Measurements from ENCODE around the gene TAS1R3. TPM values are rescaled to one million over a fixed set of nuclear protein-coding genes. Genes with fewer than 3 reads are reported as not detected.

Gene TAS1R3
- total RNA-seq, 1 donor from 2014 or later: 0.97 TPM

GRCh38 chr1:1317420-1317819, 13.7 kb upstream of the TAS1R3 start:
- Mint-ChIP-seq H3K27me3 (ENCODE audit: unreplicated experiment) (no peaks in the 10 kb centered on the region), H3K9me3 (ENCODE audit: unreplicated experiment) (no peaks in the 10 kb centered on the region), H3K27ac (ENCODE audit: unreplicated experiment) (peak overlapping the region; percentile 21), H3K4me3 (ENCODE audit: unreplicated experiment) (no peak overlapping the region), H3K4me1 (ENCODE audit: unreplicated experiment) (peaks cover 17% of the 10 kb centered on the region), H3K36me3 (ENCODE audit: unreplicated experiment) (peaks cover 15% of the 10 kb centered on the region)
- no peak for TF ChIP-seq CTCF (IDR thresholded peaks at IDR 0.05)
- no peak for DNase-seq (ENCODE audit: extremely low spot score, unreplicated experiment)

DNA sequence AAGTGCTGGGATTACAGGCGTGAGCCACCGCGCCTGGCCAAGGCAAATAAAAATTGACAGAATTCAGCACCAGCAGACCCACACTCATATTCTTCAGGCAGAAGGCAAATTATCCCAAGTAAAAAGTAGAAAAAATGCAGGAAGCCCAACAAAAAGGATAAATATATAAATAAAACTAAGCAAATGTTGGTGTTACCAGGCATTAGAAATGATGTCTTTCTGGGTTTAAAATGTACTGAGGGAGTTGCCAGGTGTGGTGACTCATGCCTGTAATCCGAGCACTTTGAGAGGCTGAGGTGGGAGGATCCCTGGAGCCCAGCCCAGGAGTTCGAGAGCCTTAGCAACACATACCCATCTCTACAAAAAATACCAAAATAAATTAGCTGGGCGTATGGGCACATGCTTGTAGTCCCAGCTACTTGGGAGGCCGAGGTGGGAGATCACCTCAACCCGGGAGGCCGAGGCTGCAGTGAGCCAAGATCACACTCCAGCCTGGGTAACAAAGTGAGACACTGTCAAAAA, 12.9 kb upstream of the TAS1R3 start:
- DNase-seq (ENCODE audit: extremely low spot score, unreplicated experiment): no peak
- Mint-ChIP-seq H3K36me3 (ENCODE audit: unreplicated experiment) (peaks cover 15% of the 10 kb centered on the region), H3K4me1 (ENCODE audit: unreplicated experiment) (peaks cover 21% of the 10 kb centered on the region), H3K9me3 (ENCODE audit: unreplicated experiment) (no peaks in the 10 kb centered on the region), H3K4me3 (ENCODE audit: unreplicated experiment) (no peak overlapping the region), H3K27ac (ENCODE audit: unreplicated experiment) (peak overlapping the region; percentile 68), H3K27me3 (ENCODE audit: unreplicated experiment) (no peaks in the 10 kb centered on the region)
- TF ChIP-seq CTCF (IDR thresholded peaks at IDR 0.05): no peak

- Mint-ChIP-seq H3K27ac (ENCODE audit: unreplicated experiment) (peak overlapping the region; percentile 68), H3K27me3 (ENCODE audit: unreplicated experiment) (no peaks in the 10 kb centered on the region), H3K4me1 (ENCODE audit: unreplicated experiment) (peaks cover 26% of the 10 kb centered on the region), H3K4me3 (ENCODE audit: unreplicated experiment) (no peak overlapping the region), H3K9me3 (ENCODE audit: unreplicated experiment) (no peaks in the 10 kb centered on the region), H3K36me3 (ENCODE audit: unreplicated experiment) (peaks cover 9% of the 10 kb centered on the region)
- DNase-seq (ENCODE audit: extremely low spot score, unreplicated experiment): no peak
- TF ChIP-seq CTCF (IDR thresholded peaks at IDR 0.05): no peak
Measured at GRCh38 chr1:1318777-1319645, 12.1 kb upstream of the TAS1R3 start.

DNA sequence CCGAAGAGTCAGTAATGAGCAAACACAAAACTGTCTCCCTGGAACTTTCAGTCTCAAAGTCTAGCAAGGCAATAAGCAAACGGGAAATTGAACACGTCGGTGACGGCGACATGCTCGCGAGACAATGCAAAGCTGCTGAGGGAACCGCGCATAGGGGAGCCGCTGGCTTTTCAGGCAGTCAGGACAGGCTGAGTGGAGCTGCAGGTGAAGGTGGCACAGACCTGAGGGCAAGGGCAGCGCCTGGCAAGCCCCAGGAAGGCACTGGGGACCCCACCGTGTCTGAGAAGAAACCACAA, 11.5 kb upstream of the TAS1R3 start:
- Mint-ChIP-seq H3K27me3 (ENCODE audit: unreplicated experiment) (no peaks in the 10 kb centered on the region), H3K27ac (ENCODE audit: unreplicated experiment) (no peak overlapping the region), H3K4me1 (ENCODE audit: unreplicated experiment) (peaks cover 27% of the 10 kb centered on the region), H3K4me3 (ENCODE audit: unreplicated experiment) (no peak overlapping the region), H3K9me3 (ENCODE audit: unreplicated experiment) (no peaks in the 10 kb centered on the region), H3K36me3 (ENCODE audit: unreplicated experiment) (peaks cover 9% of the 10 kb centered on the region)
- TF ChIP-seq CTCF (IDR thresholded peaks at IDR 0.05): no peak
- DNase-seq (ENCODE audit: extremely low spot score, unreplicated experiment): no peak

GRCh38 chr1:1320666-1321448, 10.2 kb upstream of the TAS1R3 start:
- Mint-ChIP-seq H3K4me3 (ENCODE audit: unreplicated experiment) (no peak overlapping the region), H3K9me3 (ENCODE audit: unreplicated experiment) (no peaks in the 10 kb centered on the region), H3K36me3 (ENCODE audit: unreplicated experiment) (peaks cover 8% of the 10 kb centered on the region), H3K27ac (ENCODE audit: unreplicated experiment) (no peak overlapping the region), H3K27me3 (ENCODE audit: unreplicated experiment) (no peaks in the 10 kb centered on the region), H3K4me1 (ENCODE audit: unreplicated experiment) (peaks cover 31% of the 10 kb centered on the region)
- no peak for DNase-seq (ENCODE audit: extremely low spot score, unreplicated experiment)
- TF ChIP-seq CTCF (IDR thresholded peaks at IDR 0.05): no peak

All from osteocyte (in vitro differentiated cells).